ENCODE data around the gene PDE6H. TPM values are rescaled to one million over a fixed set of nuclear protein-coding genes. Genes with fewer than 3 reads are reported as not detected.

Gene PDE6H
- total and polyA plus RNA-seq, 8 donors: not detected

DNA sequence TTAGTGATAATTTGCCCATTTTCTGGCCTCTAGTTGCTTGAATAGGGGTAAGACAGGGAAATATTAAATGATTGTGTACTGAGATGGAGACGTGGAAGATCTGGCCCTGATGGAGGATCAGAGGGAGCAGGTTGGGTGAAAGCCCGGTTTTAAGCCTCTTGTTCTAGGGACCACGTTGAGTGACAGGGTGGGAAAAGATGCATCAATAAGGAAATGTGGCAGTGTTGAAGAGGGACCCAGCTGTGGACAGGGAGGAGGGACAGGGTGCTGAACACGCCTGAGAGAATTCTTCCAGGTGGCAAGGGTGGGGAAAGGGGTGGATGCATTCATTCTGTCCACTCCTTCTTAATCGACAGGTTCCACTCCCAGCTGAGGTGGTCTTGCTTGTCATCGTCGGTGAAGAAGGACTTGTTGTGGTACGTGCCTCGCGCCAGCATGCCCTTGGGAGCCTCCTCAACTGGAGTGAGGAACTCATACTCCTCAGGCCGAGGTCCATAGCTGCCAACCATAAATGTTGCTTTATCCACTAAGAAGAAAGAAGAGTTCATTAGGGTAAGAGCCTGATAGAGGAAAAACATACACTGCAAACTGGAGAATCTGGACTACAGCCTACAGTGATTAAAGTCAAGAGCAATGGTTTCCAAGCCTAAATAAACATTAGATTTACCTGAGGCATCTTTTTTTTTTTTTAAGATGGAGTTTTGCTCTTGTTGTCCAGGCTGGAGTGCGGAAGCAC is 30.5 kb upstream of the PDE6H start:
- 63 to 79% methylated on average over 12 of the region's 12 CpGs for WGBS, 2 donors
- DNase-seq (no peak), ATAC-seq (no peak), FAIRE-seq (no peak)
- intact Hi-C loops (cut with DNase I): no loop called here
- Histone ChIP-seq H3K27me3 (no peaks in the 10 kb centered on the region), H3K4me1 (peaks cover 4 to 12% (median 7%) of the 10 kb centered on the region in 3 donors), H3K4me3 (no peak overlapping the region), H3K27ac (no peak overlapping the region), H3K9me3 (no peaks in the 10 kb centered on the region), H3K36me3 (no peaks in the 10 kb centered on the region)
- TF ChIP-seq, protein P1, sequence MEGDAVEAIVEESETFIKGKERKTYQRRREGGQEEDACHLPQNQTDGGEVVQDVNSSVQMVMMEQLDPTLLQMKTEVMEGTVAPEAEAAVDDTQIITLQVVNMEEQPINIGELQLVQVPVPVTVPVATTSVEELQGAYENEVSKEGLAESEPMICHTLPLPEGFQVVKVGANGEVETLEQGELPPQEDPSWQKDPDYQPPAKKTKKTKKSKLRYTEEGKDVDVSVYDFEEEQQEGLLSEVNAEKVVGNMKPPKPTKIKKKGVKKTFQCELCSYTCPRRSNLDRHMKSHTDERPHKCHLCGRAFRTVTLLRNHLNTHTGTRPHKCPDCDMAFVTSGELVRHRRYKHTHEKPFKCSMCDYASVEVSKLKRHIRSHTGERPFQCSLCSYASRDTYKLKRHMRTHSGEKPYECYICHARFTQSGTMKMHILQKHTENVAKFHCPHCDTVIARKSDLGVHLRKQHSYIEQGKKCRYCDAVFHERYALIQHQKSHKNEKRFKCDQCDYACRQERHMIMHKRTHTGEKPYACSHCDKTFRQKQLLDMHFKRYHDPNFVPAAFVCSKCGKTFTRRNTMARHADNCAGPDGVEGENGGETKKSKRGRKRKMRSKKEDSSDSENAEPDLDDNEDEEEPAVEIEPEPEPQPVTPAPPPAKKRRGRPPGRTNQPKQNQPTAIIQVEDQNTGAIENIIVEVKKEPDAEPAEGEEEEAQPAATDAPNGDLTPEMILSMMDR (IDR thresholded peaks at IDR 0.05): no peak

DNA sequence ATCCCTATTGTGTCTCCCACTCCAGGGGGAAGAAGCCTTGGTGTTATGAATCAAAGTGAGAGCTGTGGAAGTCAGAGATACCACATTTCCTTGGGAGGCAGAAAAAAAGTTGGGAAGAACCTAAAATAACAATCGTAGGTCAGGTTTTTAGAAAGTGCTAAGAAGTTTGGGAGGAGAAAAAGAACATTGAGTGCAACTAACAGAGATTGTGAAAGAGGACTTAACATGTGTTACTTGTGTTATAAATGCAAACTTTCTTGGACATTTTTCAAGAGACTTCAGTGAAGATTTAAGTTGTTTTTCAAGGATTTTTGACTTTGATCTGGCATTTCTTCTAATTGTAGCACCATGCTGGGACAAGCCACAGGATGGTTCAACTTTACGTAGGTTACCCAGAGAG is 26.7 kb upstream of the PDE6H start:
- DNase-seq (no peak), ATAC-seq (no peak), FAIRE-seq (no peak)
- intact Hi-C loops (cut with DNase I): no loop called here
- H3K27me3 ChIP-seq: no peaks in the 10 kb centered on the region
- WGBS, 2 donors: 92 to 95% methylated on average over 2 of the region's 2 CpGs
- H3K36me3 ChIP-seq: no peaks in the 10 kb centered on the region
- TF ChIP-seq, protein P1 (IDR thresholded peaks at IDR 0.05): no peak
- no peak overlapping the region for H3K27ac ChIP-seq
- no peak overlapping the region for H3K4me3 ChIP-seq
- H3K4me1 ChIP-seq: peaks cover 9 to 15% (median 13%) of the 10 kb centered on the region in 3 donors
- no peaks in the 10 kb centered on the region for H3K9me3 ChIP-seq

DNA sequence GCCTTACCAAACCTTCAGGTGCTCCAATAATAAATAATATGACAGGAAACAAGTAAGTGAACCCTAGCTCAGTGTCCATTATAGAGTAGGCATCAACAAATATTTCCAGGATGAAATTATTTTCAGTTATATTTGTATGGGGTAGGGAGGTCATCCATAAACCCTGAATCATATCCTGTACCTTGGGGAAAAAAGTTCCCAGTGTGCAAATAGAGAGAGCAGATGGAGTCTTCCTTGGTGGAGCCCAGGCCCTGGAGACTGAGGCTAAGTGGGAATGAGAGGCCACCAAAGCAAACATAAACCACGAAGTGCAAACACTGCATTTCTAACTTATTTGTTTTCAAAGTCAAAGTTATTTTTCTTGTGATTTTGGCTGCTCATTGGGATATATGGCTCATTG is 26.0 kb upstream of the PDE6H start:
- H3K4me1 ChIP-seq: peaks cover 9 to 21% (median 13%) of the 10 kb centered on the region in 3 donors
- H3K27me3 ChIP-seq: no peaks in the 10 kb centered on the region
- DNase-seq: no peak
- no peak overlapping the region for H3K27ac ChIP-seq
- WGBS, 2 donors: 41 to 55% methylated on average over 1 of the region's 1 CpG
- no peaks in the 10 kb centered on the region for H3K9me3 ChIP-seq
- ATAC-seq: no peak
- intact Hi-C loops (cut with DNase I): no loop called here
- TF ChIP-seq, protein P1 (IDR thresholded peaks at IDR 0.05): no peak
- no peaks in the 10 kb centered on the region for H3K36me3 ChIP-seq
- no peak for FAIRE-seq
- no peak overlapping the region for H3K4me3 ChIP-seq

DNA sequence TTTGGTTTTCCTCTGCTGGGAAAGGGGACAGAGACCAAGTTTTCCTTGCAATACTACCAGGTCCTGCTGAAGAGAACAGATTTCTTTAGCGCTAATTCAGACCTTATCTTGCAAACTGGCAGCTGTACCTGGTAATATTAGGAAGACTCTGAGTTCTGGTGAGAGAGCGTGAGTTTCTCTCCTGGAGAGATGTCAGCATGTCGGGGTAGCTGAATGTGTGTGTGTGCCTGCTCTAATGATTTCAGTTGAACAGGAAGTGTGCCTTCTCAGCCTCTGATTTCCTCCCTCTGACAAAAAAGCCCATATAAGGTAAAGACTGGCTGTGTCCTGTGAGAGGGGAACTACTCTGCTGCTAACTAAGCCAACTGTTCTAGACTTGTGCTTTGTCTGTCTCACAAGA is 24.2 kb upstream of the PDE6H start:
- 1 to 2% methylated on average over 3 of the region's 3 CpGs for WGBS, 2 donors
- Histone ChIP-seq H3K9me3 (no peaks in the 10 kb centered on the region), H3K4me1 (peaks cover 9 to 28% (median 13%) of the 10 kb centered on the region in 3 donors), H3K4me3 (no peak overlapping the region), H3K27me3 (no peaks in the 10 kb centered on the region), H3K36me3 (no peaks in the 10 kb centered on the region), H3K27ac (peak overlapping the region in 3 of 4 donors; percentile 17 to 81 (median 69))
- intact Hi-C loops (cut with DNase I): no loop called here
- peak; percentile 68 for FAIRE-seq
- TF ChIP-seq, protein P1 (IDR thresholded peaks at IDR 0.05): no peak
- ATAC-seq: peak; percentile 79 to 94 (median 90)
- DNase-seq: peak in 1 of 6 donors; percentile 28

DNA sequence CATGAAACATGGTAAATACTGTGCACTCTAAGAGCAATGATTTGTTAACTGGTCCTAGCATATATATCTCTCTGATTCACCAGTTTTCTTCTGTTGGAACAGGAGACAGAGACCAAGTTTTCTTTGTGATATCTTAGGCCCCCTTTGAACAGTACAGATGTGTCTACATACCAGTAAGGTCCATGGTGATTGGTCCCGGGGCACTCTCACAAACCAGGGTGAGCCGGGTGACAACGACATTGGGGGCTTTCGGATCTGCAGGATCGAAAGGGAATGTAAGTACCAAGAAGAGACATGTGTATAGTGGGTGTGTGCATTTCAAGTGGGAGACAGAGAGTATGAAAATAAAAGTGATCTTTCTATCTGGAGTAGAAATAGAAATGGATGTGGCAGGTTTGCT is 23.2 kb upstream of the PDE6H start:
- intact Hi-C loops (cut with DNase I): no loop called here
- peak overlapping the region in 2 of 4 donors; percentile 69 to 81 for H3K27ac ChIP-seq

More for the DNA sequence above, 23.2 kb upstream of the PDE6H start:
- FAIRE-seq: no peak
- Histone ChIP-seq H3K4me1 (peaks cover 9 to 28% (median 13%) of the 10 kb centered on the region in 3 donors), H3K4me3 (no peak overlapping the region), H3K36me3 (no peaks in the 10 kb centered on the region), H3K27me3 (no peaks in the 10 kb centered on the region), H3K9me3 (no peaks in the 10 kb centered on the region)
- no peak for DNase-seq
- no peak for ATAC-seq
- WGBS, 2 donors: 95 to 99% methylated on average over 5 of the region's 5 CpGs
- TF ChIP-seq, protein P1 (IDR thresholded peaks at IDR 0.05): no peak

All from pancreas (tissue), 10 donors.